BJ (cell line): Measurements from ENCODE around the gene OSBP. TPM values are rescaled to one million over a fixed set of nuclear protein-coding genes. Genes with fewer than 3 reads are reported as not detected.

Source experiments
- CTCF ChIA-PET: fragments of 350-600 bp; formaldehyde crosslinking; extraction: SDS; loops from one replicate; lab custom pipeline; 2021; ENCODE audit warnings: antibody characterized with exemption, inconsistent platforms; lab: Yijun Ruan, JAX
- POLR2A ChIA-PET: fragments of 300-600 bp; sonication (Branson Sonifier 250); formaldehyde crosslinking; extraction: SDS; loops from one replicate; lab custom pipeline; 2021; ENCODE audit warnings: antibody characterized with exemption; lab: Charles Lee
- DNase-seq: peaks from one replicate; pipeline ENCODE4 v3.0.0-alpha.2; 2011; ENCODE audit warnings: low read depth
- H3K27me3 ChIP-seq: 2 replicates; pipeline ENCODE4 v1.6.0; 2011; ENCODE audit warnings: low read length; ENCODE audit not compliant: control insufficient read depth, insufficient read depth
- H3K36me3 ChIP-seq: 2 replicates; pipeline ENCODE4 v1.5.1; 2011; ENCODE audit warnings: low read length; ENCODE audit not compliant: control insufficient read depth, insufficient read depth
- H3K4me3 ChIP-seq: 2 replicates; pipeline ENCODE4 v1.5.1; 2011; ENCODE audit warnings: low read depth, mild to moderate bottlenecking, control low read depth, low read length
- polyA plus RNA-seq: library from polyadenylated mRNA; depleted of rRNA; stranded (reverse); fragments of >200 nt; gene quantifications from 2 replicates; pipeline ENCODE4 v1.2.3, GENCODE V29; 2011
- TF ChIP-seq, protein P1 (sequence below): IDR thresholded peaks from 2 replicates; pipeline ENCODE4 v1.5.1; 2011; ENCODE audit warnings: low read depth, mild to moderate bottlenecking, control low read depth, inconsistent platforms, low read length, moderate library complexity; ENCODE audit not compliant: insufficient read depth

The OSBP gene
- polyA plus RNA-seq, 1 experiment: 10.0 TPM

- no peak for DNase-seq
- CTCF ChIA-PET: interaction anchor here (0.6 to 1.6 kb wide), 4 partner anchors 10 to 78 kb away, joined by 3 to 4 read pairs (median 4); no protein-coding TSS in a partner anchor
These were observed 396 bp downstream of the OSBP start for GRCh38 chr11:59615120-59615636.

GRCh38 chr11:59614277-59615119, 1.1 kb downstream of the OSBP start:
- Histone ChIP-seq H3K27me3 (no peaks in the 10 kb centered on the region), H3K4me3 (peak overlapping the region; percentile 86), H3K36me3 (peaks cover 4% of the 10 kb centered on the region; the same call in 1 of the 2 replicates)
- no peak for DNase-seq
- TF ChIP-seq, protein P1, sequence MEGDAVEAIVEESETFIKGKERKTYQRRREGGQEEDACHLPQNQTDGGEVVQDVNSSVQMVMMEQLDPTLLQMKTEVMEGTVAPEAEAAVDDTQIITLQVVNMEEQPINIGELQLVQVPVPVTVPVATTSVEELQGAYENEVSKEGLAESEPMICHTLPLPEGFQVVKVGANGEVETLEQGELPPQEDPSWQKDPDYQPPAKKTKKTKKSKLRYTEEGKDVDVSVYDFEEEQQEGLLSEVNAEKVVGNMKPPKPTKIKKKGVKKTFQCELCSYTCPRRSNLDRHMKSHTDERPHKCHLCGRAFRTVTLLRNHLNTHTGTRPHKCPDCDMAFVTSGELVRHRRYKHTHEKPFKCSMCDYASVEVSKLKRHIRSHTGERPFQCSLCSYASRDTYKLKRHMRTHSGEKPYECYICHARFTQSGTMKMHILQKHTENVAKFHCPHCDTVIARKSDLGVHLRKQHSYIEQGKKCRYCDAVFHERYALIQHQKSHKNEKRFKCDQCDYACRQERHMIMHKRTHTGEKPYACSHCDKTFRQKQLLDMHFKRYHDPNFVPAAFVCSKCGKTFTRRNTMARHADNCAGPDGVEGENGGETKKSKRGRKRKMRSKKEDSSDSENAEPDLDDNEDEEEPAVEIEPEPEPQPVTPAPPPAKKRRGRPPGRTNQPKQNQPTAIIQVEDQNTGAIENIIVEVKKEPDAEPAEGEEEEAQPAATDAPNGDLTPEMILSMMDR: no peak
- ChIA-PET CTCF (no interaction called here), POLR2A (interaction anchor here (0.5 kb wide), 1 partner anchor 54 kb away, joined by 4 read pairs; no protein-coding TSS in a partner anchor)

More at GRCh38 chr11:59615120-59615636, 396 bp downstream of the OSBP start:
- Histone ChIP-seq H3K36me3 (peaks cover 1% of the 10 kb centered on the region; the same call in 1 of the 2 replicates), H3K27me3 (no peaks in the 10 kb centered on the region), H3K4me3 (peak overlapping the region; percentile 86)
- POLR2A ChIA-PET: interaction anchor here (0.6 to 1.0 kb wide), 2 partner anchors 54 to 1564 kb away, joined by 3 read pairs; partner anchors contain the start of gene PATL1
- TF ChIP-seq, protein P1: no peak

DNA sequence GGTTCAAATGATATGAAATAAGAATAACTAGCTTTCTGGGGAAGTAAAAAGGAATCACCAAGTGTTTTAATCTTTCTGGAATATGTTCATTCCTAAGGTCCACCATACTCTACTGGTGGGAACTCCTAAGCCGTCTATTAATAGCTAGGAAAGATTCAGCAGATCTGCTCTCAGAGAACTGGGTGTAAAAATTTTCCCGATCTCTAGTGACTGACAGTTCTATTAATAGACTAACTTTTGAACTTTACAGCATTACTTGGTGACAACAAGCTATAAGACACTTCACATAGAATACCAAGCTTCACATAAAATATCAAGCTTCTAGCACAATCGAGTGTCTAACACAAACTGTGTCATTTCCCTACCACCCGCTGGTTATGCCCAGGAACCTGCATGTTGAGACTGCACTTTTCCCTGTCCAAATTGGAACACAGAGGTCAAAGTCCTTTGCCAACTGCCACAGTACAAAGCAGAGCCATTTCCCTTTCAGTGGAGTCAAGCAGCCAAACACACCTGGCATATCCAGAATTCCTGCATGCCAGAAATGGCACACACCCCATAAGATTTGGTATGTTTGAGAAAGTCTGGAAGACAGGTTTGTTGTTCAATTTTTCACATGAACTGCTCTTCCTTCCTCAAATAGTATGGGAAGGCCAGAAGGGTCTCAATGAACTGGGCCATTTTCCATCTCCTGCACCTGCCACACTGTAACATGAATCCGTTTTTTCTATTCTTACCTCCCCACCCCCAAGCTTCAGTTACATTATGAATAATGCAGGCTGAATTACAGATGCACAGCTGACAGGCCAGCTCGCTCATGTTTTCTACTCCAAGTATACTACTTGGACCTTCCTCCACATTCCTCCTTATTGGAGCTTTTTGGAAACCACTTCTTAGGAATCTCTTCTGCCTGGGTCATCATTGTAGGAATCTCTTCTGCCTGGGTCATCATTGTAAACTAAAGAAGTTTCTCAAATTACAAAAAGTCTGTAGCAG, 3.7 kb downstream of the OSBP start:
- TF ChIP-seq, protein P1: no peak
- H3K27me3 ChIP-seq: no peaks in the 10 kb centered on the region
- POLR2A ChIA-PET: no interaction called here
- CTCF ChIA-PET: interaction anchor here (1.1 to 1.6 kb wide), 2 partner anchors 8 to 10 kb away, joined by 4 to 5 read pairs; no protein-coding TSS in a partner anchor
- peaks cover 10% of the 10 kb centered on the region for H3K36me3 ChIP-seq
- no peak for DNase-seq
- no peak overlapping the region for H3K4me3 ChIP-seq

DNA sequence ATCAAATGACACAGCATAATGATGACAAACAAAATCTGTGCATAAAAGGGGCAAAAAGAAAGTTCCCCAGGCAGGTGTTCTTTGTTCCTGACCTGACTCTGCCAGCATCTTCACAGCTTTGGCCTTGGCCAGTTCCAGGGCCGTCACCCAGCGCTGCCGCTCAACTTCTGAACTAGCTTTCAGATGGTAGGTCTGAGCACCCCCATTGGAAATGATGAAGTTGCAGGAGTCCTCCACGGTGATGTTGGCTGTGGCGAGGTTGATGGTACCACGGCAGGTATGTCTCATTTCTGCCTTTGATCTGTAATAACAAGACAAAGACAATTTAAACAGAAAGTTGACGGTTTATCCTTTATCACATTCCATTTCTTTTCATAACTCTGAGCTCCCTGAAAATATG, 5.3 kb downstream of the OSBP start:
- H3K27me3 ChIP-seq: no peaks in the 10 kb centered on the region
- ChIA-PET POLR2A (no interaction called here), CTCF (interaction anchor here (0.6 to 1.6 kb wide), 2 partner anchors 8 to 105 kb away, joined by 3 to 4 read pairs; no protein-coding TSS in a partner anchor)
- TF ChIP-seq, protein P1: no peak
- DNase-seq: no peak
- H3K36me3 ChIP-seq: peaks cover 10% of the 10 kb centered on the region
- H3K4me3 ChIP-seq: no peak overlapping the region
